Left ventricle myocardium inferior (tissue), 1 donor: ENCODE measurements around the gene PPP1R1B. TPM values are rescaled to one million over a fixed set of nuclear protein-coding genes. Genes with fewer than 3 reads are reported as not detected.

Experiments
- DNase-seq: peaks from one replicate; pipeline ENCODE4 v3.0.0-alpha.2; 2020
- H3K27ac ChIP-seq: fragments of 200-600 bp; replicated peaks from 2 replicates; pipeline ENCODE4 v1.8.0; 2021
- H3K27me3 ChIP-seq: fragments of 200-600 bp; 2 replicates; pipeline ENCODE4 v1.8.0; 2021; ENCODE audit warnings: low read depth
- H3K36me3 ChIP-seq: fragments of 200-600 bp; 2 replicates; pipeline ENCODE4 v1.8.0; 2021
- H3K4me1 ChIP-seq: fragments of 200-600 bp; 2 replicates; pipeline ENCODE4 v1.8.0; 2021
- H3K4me3 ChIP-seq: fragments of 200-600 bp; 2 replicates; pipeline ENCODE4 v1.8.0; 2021; ENCODE audit warnings: mild to moderate bottlenecking, moderate library complexity
- H3K9me3 ChIP-seq: fragments of 200-600 bp; replicated peaks from 2 replicates; pipeline ENCODE4 v1.8.0; 2021
- CTCF ChIP-seq: fragments of 200-600 bp; IDR thresholded peaks from 2 replicates; pipeline ENCODE4 v1.8.0; 2021; ENCODE audit warnings: antibody characterized with exemption, mild to moderate bottlenecking, borderline replicate concordance
- intact Hi-C: fragments of 100-400 bp; cut with micrococcal nuclease; formaldehyde crosslinking; loops from one replicate; pipeline ENCODE4 v1.11.0; 2022
- total RNA-seq: library from RNA; stranded (reverse); fragmentation: NEBNext Ultra II Directional; extraction: Animal tissue kit (Norgen Biotek cat#: 25700); gene quantifications from one replicate; pipeline ENCODE4 v1.2.1, GENCODE V29; 2021
- donor health status: DM: no; HTN: yes; CAD: no; lungs with severe emphysema.

PPP1R1B gene
- total RNA-seq, 1 donor from 2014 or later = 0.36 TPM

- Histone ChIP-seq H3K27me3 (no peaks in the 10 kb centered on the region), H3K36me3 (peaks cover 6% of the 10 kb centered on the region), H3K27ac (peak overlapping the region; percentile 97), H3K4me1 (peaks cover 74% of the 10 kb centered on the region), H3K4me3 (peak overlapping the region; percentile 29), H3K9me3 (no peaks in the 10 kb centered on the region)
- intact Hi-C loops = no loop called here
- no peak for DNase-seq
- no peak for TF ChIP-seq CTCF
These were observed 32.7 kb downstream of the PPP1R1B start for GRCh38 chr17:39659279-39660010.

- H3K27me3 ChIP-seq = no peaks in the 10 kb centered on the region
- H3K4me3 ChIP-seq = peak overlapping the region; percentile 29
- no peaks in the 10 kb centered on the region for H3K9me3 ChIP-seq
- H3K36me3 ChIP-seq = peaks cover 6% of the 10 kb centered on the region
- intact Hi-C loops = no loop called here
- H3K4me1 ChIP-seq = peaks cover 74% of the 10 kb centered on the region
- TF ChIP-seq CTCF = no peak
- DNase-seq = no peak
- H3K27ac ChIP-seq = peak overlapping the region; percentile 97
These were observed 33.2 kb downstream of the PPP1R1B start for GRCh38 chr17:39660011-39660360.

GRCh38 chr17:39660397-39661385 is 33.9 kb downstream of the PPP1R1B start:
- H3K4me1 ChIP-seq = peaks cover 81% of the 10 kb centered on the region
- H3K36me3 ChIP-seq = peaks cover 6% of the 10 kb centered on the region
- peaks cover under 1% of the 10 kb centered on the region for H3K27me3 ChIP-seq
- H3K27ac ChIP-seq = peak overlapping the region; percentile 97
- H3K4me3 ChIP-seq = peak overlapping the region; percentile 29
- TF ChIP-seq CTCF = no peak
- intact Hi-C loops = no loop called here
- H3K9me3 ChIP-seq = no peaks in the 10 kb centered on the region
- DNase-seq = peak; percentile 69

- TF ChIP-seq CTCF = no peak
- peaks cover 94% of the 10 kb centered on the region for H3K4me1 ChIP-seq
- H3K27me3 ChIP-seq = peaks cover 13% of the 10 kb centered on the region
- DNase-seq = no peak
- intact Hi-C loops = no loop called here
- peaks cover 6% of the 10 kb centered on the region for H3K36me3 ChIP-seq
- peak overlapping the region; percentile 29 for H3K4me3 ChIP-seq
- no peaks in the 10 kb centered on the region for H3K9me3 ChIP-seq
- H3K27ac ChIP-seq = peak overlapping the region; percentile 97
These were observed 35.2 kb downstream of the PPP1R1B start for GRCh38 chr17:39661744-39662541.
